Heart left ventricle (tissue), 16 donors: ENCODE data around the gene GNB5. TPM values are rescaled to one million over a fixed set of nuclear protein-coding genes. Genes with fewer than 3 reads are reported as not detected.
"Not testable (repeated sequence)": the region's sequence is repeated elsewhere in the genome, so short reads cannot be mapped to it uniquely, and the experiment has no call there.

Source experiments
- ATAC-seq, 4 donors: fragments of 200-7000 bp; cut with Tn5 transposase; one replicate each; pipeline ENCODE4 v1.9.1; 2020 to 2022; ENCODE audit warnings: moderate library complexity in 4 of 4, mild to moderate bottlenecking in 3 of 4, moderate number of reproducible peaks in 1 of 4
- DNase-seq, 5 donors: peaks; one replicate each; pipeline ENCODE4 v3.0.0-alpha.2; 2020
- H3K27ac ChIP-seq, 12 donors: fragments of 200-600 bp; sonication (generic) in 4 of 12; one replicate each; pipeline versions ENCODE4 v1.5.0 to v1.8.0; 2016 to 2022; ENCODE audit warnings: mild to moderate bottlenecking in 2 of 12
- H3K27me3 ChIP-seq, 9 donors: fragments of 200-600 bp; sonication (generic) in 2 of 9; one replicate each; pipeline versions ENCODE4 v1.5.1 to v1.8.0; 2016 to 2022; ENCODE audit warnings: mild to moderate bottlenecking in 3 of 9
- H3K36me3 ChIP-seq, 9 donors: fragments of 200-600 bp; sonication (generic) in 2 of 9; one replicate each; pipeline versions ENCODE4 v1.5.0 to v1.8.0; 2018 to 2022; ENCODE audit warnings: mild to moderate bottlenecking in 2 of 9
- H3K4me1 ChIP-seq, 12 donors: fragments of 200-600 bp; sonication (generic) in 4 of 12; one replicate each; pipeline versions ENCODE4 v1.5.0 to v1.8.0; 2016 to 2022; ENCODE audit warnings: mild to moderate bottlenecking in 3 of 12
- H3K4me3 ChIP-seq, 12 donors: fragments of 200-600 bp; sonication (generic) in 4 of 12; one replicate each; pipeline versions ENCODE4 v1.5.0 to v1.8.0; 2017 to 2022; ENCODE audit warnings: mild to moderate bottlenecking in 9 of 12, moderate library complexity in 4 of 12
- H3K9me3 ChIP-seq, 12 donors: fragments of 200-600 bp; sonication (generic) in 4 of 12; one replicate each; pipeline versions ENCODE4 v1.5.0 to v1.8.0; 2016 to 2022; ENCODE audit warnings: mild to moderate bottlenecking in 1 of 12
- CTCF ChIP-seq, 12 donors: fragments of 200-600 bp; sonication (generic) in 4 of 12; IDR thresholded peaks; one replicate each; pipeline versions ENCODE4 v1.5.0 to v1.8.0; 2018 to 2022; ENCODE audit warnings: antibody characterized with exemption in 12 of 12, mild to moderate bottlenecking in 5 of 12
- POLR2A ChIP-seq, 2 donors: fragments of 450-650 bp; IDR thresholded peaks; one replicate each; pipeline ENCODE4 v1.6.1; 2017; ENCODE audit warnings: antibody characterized with exemption in 2 of 2, mild to moderate bottlenecking in 2 of 2, moderate library complexity in 2 of 2
- WGBS, 4 donors: extraction: QIAGEN DNeasy Blood & Tissue Kit in 2 of 4; methylation state at CpG; one replicate each; pipeline versions ENCODE4 v1.1.5 to v1.1.7; 2013 to 2018; 5-methylcytosine and 5-hydroxymethylcytosine counted together
- intact Hi-C, 10 donors: fragments of 100-400 bp; cut with DNase I; formaldehyde crosslinking; loops; one replicate each; pipeline versions ENCODE4 v1.11.1 to v1.14.2; 2022
- long read RNA-seq, 3 donors: library from polyadenylated mRNA; unstranded; transcript quantifications; one replicate each; pipeline ENCODE4 v2.0.0, GENCODE V29; 2020 to 2021
- polyA plus RNA-seq, 2 donors: library from polyadenylated mRNA; stranded (reverse); fragments of 200-250 nt; gene quantifications; one replicate each; pipeline ENCODE4 v1.2.3, GENCODE V29; 2013
- total RNA-seq, 9 donors: library from RNA; depleted of rRNA in 2 of 9; stranded (reverse); fragments of >200 nt in 2 of 9; fragmentation: NEBNext Ultra II Directional in 3 of 9; extraction: Animal tissue kit (Norgen Biotek cat#: 25700) in 3 of 9; gene quantifications; one replicate each; pipeline versions ENCODE4 v1.1.0 to v1.2.4, GENCODE V29; 2016 to 2023
- donor health status: ischemic (EF 13 %, LVEDD 7.1; RV severe dilation, severe dysfunction).
- donor health status: healthy with polysubstance abuse.
- donor health status: DM: no; HTN: yes; CAD: no.
- donor health status: DM: no; HTN: no; CAD: no.
- donor health status: ischemic (EF 25% LVEDD 6.9; RV normal size, moderate dysfunction).
- donor health status: ischemic (EF 25% LVEDD 5.7; RV mildly dilated, moderate dysfunction).
- donor health status: healthy.
- donor health status: DM: yes; HTN: yes; CAD: no.
- donor health status: ischemic (EF 35%, LVEDD 5.7; RV mildly dilated, moderate dysfunction).
- donor health status: nonischemic (EF 11% LVEDD 7.7; RV severe dilation, severe dysfunction).
- donor health status: DM: yes; HTN: yes; CAD: no.
- donor health status: PGD.
- donor health status: ischemic (EF 29% LVEDD 5.4; RV normal size, mild dysfunction).
- donor health status: nonischemic (EF 23%, LVEDD 6.1; RV moderate dilation, normal function).

The GNB5 gene
- 10 to 100 TPM in 5 of 9 donors, 1 to 10 TPM in 4; 5.3 to 12.4 (median 10.8) TPM for total RNA-seq
- polyA plus RNA-seq: 1 to 10 TPM; 4.2 to 6.4 TPM
- long read RNA-seq, donor 1, transcript GNB5-202 (11 exons, 1,735 nt): major isoform, 25 of 29 reads
- long read RNA-seq, donor 1, partial matches to known transcripts: 0 of 29 reads
- long read RNA-seq, donor 1, other reads (novel, unspliced or antisense): 4 of 29 reads
- long read RNA-seq, donor 2, transcript GNB5-202 (11 exons, 1,735 nt): major isoform, 40 of 41 reads
- long read RNA-seq, donor 2, partial matches to known transcripts: 1 of 41 reads
- long read RNA-seq, donor 2, other reads (novel, unspliced or antisense): 0 of 41 reads
- long read RNA-seq, donor 3, transcript GNB5-202 (11 exons, 1,735 nt): major isoform, 20 of 21 reads
- long read RNA-seq, donor 3, partial matches to known transcripts: 0 of 21 reads
- long read RNA-seq, donor 3, other reads (novel, unspliced or antisense): 1 of 21 reads

DNA sequence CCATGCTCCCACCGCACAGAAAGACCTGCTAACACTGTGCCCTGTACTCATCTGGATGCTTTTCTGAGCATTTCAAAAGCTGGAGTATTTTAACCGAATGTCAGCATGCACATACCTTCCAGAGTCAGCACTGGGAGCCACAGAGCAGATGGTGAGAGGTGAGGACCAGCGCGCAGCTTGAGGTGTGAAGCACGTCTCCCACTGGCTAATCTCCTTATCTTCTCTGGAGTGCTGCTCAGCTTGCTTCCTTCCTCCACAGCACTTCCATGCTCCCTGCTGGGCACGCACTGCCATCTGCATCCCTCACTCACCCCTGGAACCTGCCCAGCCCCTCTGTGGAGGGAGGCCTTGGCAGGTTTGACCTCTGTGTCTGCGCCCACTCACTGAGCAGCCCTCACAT is at the start of gene GNB5:
Gene GNB5, minus strand, starts transcription at position 186 of the 400 bp plus-strand sequence. CDS start 6,716 bp downstream, outside the sequence.
- 66 to 70% (median 68%) methylated on average over 7 of the region's 7 CpGs for WGBS, 4 donors
- H3K27me3 ChIP-seq: no peaks in the 10 kb centered on the region
- no peak for TF ChIP-seq POLR2A (IDR thresholded peaks at IDR 0.05)
- no peak for TF ChIP-seq CTCF (IDR thresholded peaks at IDR 0.05)
- no peaks in the 10 kb centered on the region for H3K4me1 ChIP-seq
- DNase-seq (no peak), ATAC-seq (peak in 1 of 4 donors; percentile 39)
- intact Hi-C loops: no loop called here
- no peak within 1 kb of the TSS for H3K4me3 ChIP-seq
- no peak within 1 kb of the TSS for H3K27ac ChIP-seq
- no peaks in the 10 kb centered on the region for H3K9me3 ChIP-seq
- peaks cover 0 to 5% (median 0%) of the 10 kb centered on the region in 9 donors for H3K36me3 ChIP-seq

- WGBS, 4 donors: 93 to 96% (median 95%) methylated on average over 3 of the region's 3 CpGs
- DNase-seq (no peak), ATAC-seq (no peak)
- intact Hi-C loops: no loop called here
- no peak for TF ChIP-seq CTCF (IDR thresholded peaks at IDR 0.05)
- no peaks in the 10 kb centered on the region for H3K9me3 ChIP-seq
- no peaks in the 10 kb centered on the region for H3K27me3 ChIP-seq
- no peak overlapping the region for H3K4me3 ChIP-seq
- no peak overlapping the region for H3K27ac ChIP-seq
- H3K36me3 ChIP-seq: peaks cover 0 to 8% (median 0%) of the 10 kb centered on the region in 9 donors
- no peaks in the 10 kb centered on the region for H3K4me1 ChIP-seq
These were observed 49.0 kb upstream of the GNB5 start for GRCh38 chr15:52240166-52240565.

GRCh38 chr15:52238989-52239525 is 47.9 kb upstream of the GNB5 start:
- H3K9me3 ChIP-seq, H3K27ac ChIP-seq, H3K4me3 ChIP-seq, H3K36me3 ChIP-seq, intact Hi-C loops, H3K27me3 ChIP-seq, DNase-seq, H3K4me1 ChIP-seq, ATAC-seq: not testable (repeated sequence)
- WGBS, 4 donors: 96 to 97% (median 97%) methylated on average over 13 of the region's 13 CpGs

GRCh38 chr15:52238149-52238548 is 47.0 kb upstream of the GNB5 start:
- Histone ChIP-seq H3K27ac (no peak overlapping the region), H3K27me3 (no peaks in the 10 kb centered on the region), H3K9me3 (no peaks in the 10 kb centered on the region), H3K4me3 (no peak overlapping the region), H3K4me1 (peaks cover 0 to 6% (median 0%) of the 10 kb centered on the region in 12 donors), H3K36me3 (peaks cover 0 to 8% (median 0%) of the 10 kb centered on the region in 9 donors)
- intact Hi-C loops: no loop called here
- ATAC-seq: peak; percentile 48 to 66 (median 54)
- TF ChIP-seq POLR2A (IDR thresholded peaks at IDR 0.05): no peak
- 51 to 76% (median 67%) methylated on average over 3 of the region's 3 CpGs for WGBS, 4 donors
- no peak for DNase-seq

GRCh38 chr15:52236013-52236412 is 44.8 kb upstream of the GNB5 start:
- Histone ChIP-seq H3K9me3 (no peaks in the 10 kb centered on the region), H3K27me3 (no peaks in the 10 kb centered on the region), H3K36me3 (peaks cover 0 to 8% (median 0%) of the 10 kb centered on the region in 9 donors), H3K27ac (no peak overlapping the region), H3K4me3 (no peak overlapping the region), H3K4me1 (peaks cover 0 to 10% (median 0%) of the 10 kb centered on the region in 12 donors)
- DNase-seq (no peak), ATAC-seq (peak in 3 of 4 donors; percentile 33 to 72 (median 48))
- intact Hi-C loops: no loop called here
- 64 to 79% (median 77%) methylated on average over 8 of the region's 8 CpGs for WGBS, 4 donors
- TF ChIP-seq CTCF (IDR thresholded peaks at IDR 0.05) (no peak), POLR2A (IDR thresholded peaks at IDR 0.05) (no peak)
